KMS-11 (cell line): ENCODE data around the gene MIGA1.
A peak's percentile ranks its signal among the peaks of the same experiment; 100 is the strongest.

Source experiments
- H2AFZ ChIP-seq: fragments of 200-600 bp; sonication (generic); 2 replicates; pipeline ENCODE4 v1.6.1; 2016; ENCODE audit warnings: antibody characterized with exemption, mixed run types, low read depth
- H3K27ac ChIP-seq: fragments of 200-600 bp; sonication (generic); 2 replicates; pipeline ENCODE4 v1.6.1; 2016; ENCODE audit warnings: mild to moderate bottlenecking, mixed run types
- H3K27me3 ChIP-seq: fragments of 200-600 bp; sonication (generic); 2 replicates; pipeline ENCODE4 v1.6.1; 2017; ENCODE audit warnings: mild to moderate bottlenecking, low read depth, mixed run types, moderate library complexity; ENCODE audit not compliant: insufficient read depth
- H3K36me3 ChIP-seq: fragments of 200-600 bp; sonication (generic); 2 replicates; pipeline ENCODE4 v1.6.1; 2017; ENCODE audit warnings: mild to moderate bottlenecking, mixed run types; ENCODE audit not compliant: insufficient read depth
- H3K4me1 ChIP-seq: fragments of 200-600 bp; sonication (generic); 2 replicates; pipeline ENCODE4 v1.6.1; 2016; ENCODE audit warnings: mild to moderate bottlenecking, low read depth, mixed run types; ENCODE audit not compliant: poor library complexity, severe bottlenecking
- H3K4me2 ChIP-seq: fragments of 200-600 bp; sonication (generic); 2 replicates; pipeline ENCODE4 v1.7.0; 2016; ENCODE audit warnings: mild to moderate bottlenecking, mixed run types
- H3K4me3 ChIP-seq: fragments of 200-600 bp; sonication (generic); IDR thresholded peaks from 2 replicates; pipeline ENCODE4 v1.6.1; 2017; ENCODE audit warnings: low read depth, low read length, mixed read lengths; ENCODE audit not compliant: insufficient read depth
- H3K79me2 ChIP-seq: fragments of 200-600 bp; sonication (generic); 2 replicates; pipeline ENCODE4 v1.6.1; 2016; ENCODE audit warnings: low read depth, mixed run types; ENCODE audit not compliant: insufficient read depth
- H3K9ac ChIP-seq: fragments of 200-600 bp; sonication (generic); 2 replicates; pipeline ENCODE4 v1.6.1; 2016; ENCODE audit warnings: mild to moderate bottlenecking, mixed run types
- H4K20me1 ChIP-seq: fragments of 200-600 bp; sonication (generic); 2 replicates; pipeline ENCODE4 v1.6.1; 2016; ENCODE audit warnings: mild to moderate bottlenecking, mixed run types; ENCODE audit not compliant: insufficient read depth
- CTCF ChIP-seq: fragments of 200-600 bp; sonication (generic); conservative IDR thresholded peaks from 2 replicates; pipeline ENCODE4 v1.6.1; 2017; ENCODE audit warnings: low read depth, mild to moderate bottlenecking, antibody characterized with exemption, low read length, moderate library complexity, mixed read lengths

MIGA1 gene

GRCh38 chr1:77891200-77891599, 111.8 kb downstream of the MIGA1 start:
- H3K9ac ChIP-seq: no peak overlapping the region
- no peak overlapping the region for H3K4me2 ChIP-seq
- H3K4me3 ChIP-seq: no peak overlapping the region
- H2AFZ ChIP-seq: no peak overlapping the region
- H3K27ac ChIP-seq: no peak overlapping the region
- no peak for TF ChIP-seq CTCF
- H3K79me2 ChIP-seq: no peaks in the 10 kb centered on the region
- H3K36me3 ChIP-seq: no peaks in the 10 kb centered on the region
- H3K27me3 ChIP-seq: no peaks in the 10 kb centered on the region
- no peaks in the 10 kb centered on the region for H4K20me1 ChIP-seq
- no peaks in the 10 kb centered on the region for H3K4me1 ChIP-seq

- no peak for TF ChIP-seq CTCF
- Histone ChIP-seq H3K4me3 (no peak overlapping the region), H3K27me3 (no peaks in the 10 kb centered on the region), H3K79me2 (no peaks in the 10 kb centered on the region), H2AFZ (no peak overlapping the region), H3K36me3 (no peaks in the 10 kb centered on the region), H3K4me2 (no peak overlapping the region), H4K20me1 (no peaks in the 10 kb centered on the region), H3K9ac (no peak overlapping the region), H3K27ac (no peak overlapping the region), H3K4me1 (no peaks in the 10 kb centered on the region)
These were observed 120.3 kb downstream of the MIGA1 start for GRCh38 chr1:77899647-77900320.

GRCh38 chr1:77900687-77901293, 121.3 kb downstream of the MIGA1 start:
- Histone ChIP-seq H3K27me3 (no peaks in the 10 kb centered on the region), H3K79me2 (no peaks in the 10 kb centered on the region), H3K36me3 (no peaks in the 10 kb centered on the region), H3K4me1 (no peaks in the 10 kb centered on the region), H4K20me1 (no peaks in the 10 kb centered on the region), H2AFZ (no peak overlapping the region), H3K4me2 (no peak overlapping the region), H3K27ac (no peak overlapping the region), H3K4me3 (no peak overlapping the region), H3K9ac (no peak overlapping the region)
- TF ChIP-seq CTCF: peak; percentile 62; the same call in 1 of the 2 replicates

- H3K4me1 ChIP-seq: no peaks in the 10 kb centered on the region
- TF ChIP-seq CTCF: no peak
- no peaks in the 10 kb centered on the region for H4K20me1 ChIP-seq
- no peak overlapping the region for H3K9ac ChIP-seq
- no peaks in the 10 kb centered on the region for H3K79me2 ChIP-seq
- H3K36me3 ChIP-seq: no peaks in the 10 kb centered on the region
- no peak overlapping the region for H3K27ac ChIP-seq
- no peak overlapping the region for H2AFZ ChIP-seq
- H3K4me2 ChIP-seq: no peak overlapping the region
- H3K4me3 ChIP-seq: no peak overlapping the region
- H3K27me3 ChIP-seq: no peaks in the 10 kb centered on the region
These were observed 126.2 kb downstream of the MIGA1 start for GRCh38 chr1:77905603-77906002.
